ENCODE measurements around the gene ANKMY2.

GRCh38 chr7:16550671-16551070 lies 94.9 kb downstream of the ANKMY2 start:
- TF ChIP-seq, protein P1, sequence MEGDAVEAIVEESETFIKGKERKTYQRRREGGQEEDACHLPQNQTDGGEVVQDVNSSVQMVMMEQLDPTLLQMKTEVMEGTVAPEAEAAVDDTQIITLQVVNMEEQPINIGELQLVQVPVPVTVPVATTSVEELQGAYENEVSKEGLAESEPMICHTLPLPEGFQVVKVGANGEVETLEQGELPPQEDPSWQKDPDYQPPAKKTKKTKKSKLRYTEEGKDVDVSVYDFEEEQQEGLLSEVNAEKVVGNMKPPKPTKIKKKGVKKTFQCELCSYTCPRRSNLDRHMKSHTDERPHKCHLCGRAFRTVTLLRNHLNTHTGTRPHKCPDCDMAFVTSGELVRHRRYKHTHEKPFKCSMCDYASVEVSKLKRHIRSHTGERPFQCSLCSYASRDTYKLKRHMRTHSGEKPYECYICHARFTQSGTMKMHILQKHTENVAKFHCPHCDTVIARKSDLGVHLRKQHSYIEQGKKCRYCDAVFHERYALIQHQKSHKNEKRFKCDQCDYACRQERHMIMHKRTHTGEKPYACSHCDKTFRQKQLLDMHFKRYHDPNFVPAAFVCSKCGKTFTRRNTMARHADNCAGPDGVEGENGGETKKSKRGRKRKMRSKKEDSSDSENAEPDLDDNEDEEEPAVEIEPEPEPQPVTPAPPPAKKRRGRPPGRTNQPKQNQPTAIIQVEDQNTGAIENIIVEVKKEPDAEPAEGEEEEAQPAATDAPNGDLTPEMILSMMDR (IDR thresholded peaks at IDR 0.05): no peak
- TF ChIP-seq POLR2A (IDR thresholded peaks at IDR 0.05): no peak
